ENCODE measurements around the gene PQBP1.

Gene PQBP1

GRCh38 chrX:48911412-48912182, 13.9 kb downstream of the PQBP1 start, which contains the start of gene SLC35A2 (continued):
- peak; percentile 56; the same call in 1 of the 2 replicates for TF ChIP-seq PATZ1 (tag by site-specific recombination; IDR thresholded peaks at IDR 0.05)
- TF ChIP-seq ZSCAN5A (tag by site-specific recombination; IDR thresholded peaks at IDR 0.05), result no peak; the same call in 1 of the 2 replicates
- TF ChIP-seq ZNF544 (tag by site-specific recombination; IDR thresholded peaks at IDR 0.05), result no peak
- TF ChIP-seq ZNF132 (tag by site-specific recombination; IDR thresholded peaks at IDR 0.05; ENCODE audit: borderline replicate concordance), result no peak
- TF ChIP-seq ZNF692 (tag by site-specific recombination; IDR thresholded peaks at IDR 0.05), result 0 out of 2 replicates have a peak, but pooled peaks have one; percentile 12
- TF ChIP-seq ZNF747 (tag by site-specific recombination; IDR thresholded peaks at IDR 0.05), result no peak
- TF ChIP-seq ZNF398 (tag by site-specific recombination; IDR thresholded peaks at IDR 0.05), result 0 out of 2 replicates have a peak, but pooled peaks have one; percentile 38
- 0 out of 2 replicates have a peak, but pooled peaks have one; percentile 58 for TF ChIP-seq ZFP37 (tag by site-specific recombination; IDR thresholded peaks at IDR 0.05)
- TF ChIP-seq ZBTB17 (tag by site-specific recombination; IDR thresholded peaks at IDR 0.05), result peak; percentile 97
- TF ChIP-seq ZBTB26 (tag by site-specific recombination; optimal IDR thresholded peaks at IDR 0.05), result peak; percentile 30
- TF ChIP-seq ZNF133 (tag by site-specific recombination; IDR thresholded peaks at IDR 0.05), result no peak
- peak; percentile 90 for TF ChIP-seq PRDM10 (tag by site-specific recombination; IDR thresholded peaks at IDR 0.05)
- TF ChIP-seq ZNF221 (tag by site-specific recombination; IDR thresholded peaks at IDR 0.05; ENCODE audit: borderline replicate concordance), result no peak
- no peak for TF ChIP-seq ZNF837 (tag by site-specific recombination; IDR thresholded peaks at IDR 0.05)
- no peak for TF ChIP-seq SETDB1 (IDR thresholded peaks at IDR 0.05; ENCODE audit: insufficient read length, low read length)
- no peak for TF ChIP-seq ZNF768 (tag by site-specific recombination; IDR thresholded peaks at IDR 0.05)
- TF ChIP-seq KLF8 (tag by site-specific recombination; IDR thresholded peaks at IDR 0.05), result 0 out of 2 replicates have a peak, but pooled peaks have one; percentile 20
- TF ChIP-seq ZEB2 (tag by site-specific recombination; IDR thresholded peaks at IDR 0.05), result 0 out of 2 replicates have a peak, but pooled peaks have one; percentile 60
- no peak for TF ChIP-seq ZNF202 (tag by site-specific recombination; IDR thresholded peaks at IDR 0.05; ENCODE audit: borderline replicate concordance)
- peak; percentile 56; the same call in 1 of the 2 replicates for TF ChIP-seq ZNF639 (tag by site-specific recombination; IDR thresholded peaks at IDR 0.05)
